ENCODE results near the gene MX1. TPM values are rescaled to one million over a fixed set of nuclear protein-coding genes. Genes with fewer than 3 reads are reported as not detected.

MX1 gene
- total and polyA plus RNA-seq, 5 donors = 12.7 to 37.5 (median 17.3) TPM

GRCh38 chr21:41497008-41497407, 71.0 kb downstream of the MX1 start:
- Histone ChIP-seq H3K27ac (ENCODE audit: low read length) (no peak overlapping the region), H3K9me3 (ENCODE audit: control insufficient read depth, low read length) (no peaks in the 10 kb centered on the region), H3K4me1 (ENCODE audit: control insufficient read depth, insufficient read depth, low read length) (no peaks in the 10 kb centered on the region), H3K27me3 (ENCODE audit: control insufficient read depth, insufficient read depth) (no peaks in the 10 kb centered on the region), H3K4me3 (ENCODE audit: low read length) (no peak overlapping the region)
- intact Hi-C loops (cut with DNase I) = loop anchor here in 1 of 4 donors (10.0 kb wide), 1 partner anchor 62 kb away; no protein-coding TSS in a partner anchor
- ATAC-seq = no peak
- 82% methylated on average over 6 of the region's 6 CpGs for WGBS
- DNase-seq = no peak

GRCh38 chr21:41497788-41498187, 71.7 kb downstream of the MX1 start:
- Histone ChIP-seq H3K4me3 (ENCODE audit: low read length) (no peak overlapping the region), H3K27ac (ENCODE audit: low read length) (no peak overlapping the region), H3K4me1 (ENCODE audit: control insufficient read depth, insufficient read depth, low read length) (no peaks in the 10 kb centered on the region), H3K27me3 (ENCODE audit: control insufficient read depth, insufficient read depth) (no peaks in the 10 kb centered on the region), H3K9me3 (ENCODE audit: control insufficient read depth, low read length) (no peaks in the 10 kb centered on the region)
- whole genome bisulfite sequencing = 85% methylated on average over 8 of the region's 8 CpGs
- intact Hi-C loops (cut with DNase I) = loop anchor here in 1 of 4 donors (10.0 kb wide), 1 partner anchor 63 kb away; no protein-coding TSS in a partner anchor
- DNase-seq (no peak), ATAC-seq (no peak)

GRCh38 chr21:41499920-41500319, 73.9 kb downstream of the MX1 start:
- DNase-seq (no peak), ATAC-seq (no peak)
- H3K27me3 ChIP-seq (ENCODE audit: control insufficient read depth, insufficient read depth) = no peaks in the 10 kb centered on the region
- H3K4me1 ChIP-seq (ENCODE audit: control insufficient read depth, insufficient read depth, low read length) = no peaks in the 10 kb centered on the region
- H3K9me3 ChIP-seq (ENCODE audit: control insufficient read depth, low read length) = no peaks in the 10 kb centered on the region
- H3K27ac ChIP-seq (ENCODE audit: low read length) = no peak overlapping the region
- WGBS = 84% methylated on average over 2 of the region's 2 CpGs
- intact Hi-C loops (cut with DNase I) = loop anchor here in 1 of 4 donors (10.0 kb wide), 1 partner anchor 65 kb away; no protein-coding TSS in a partner anchor
- H3K4me3 ChIP-seq (ENCODE audit: low read length) = no peak overlapping the region

GRCh38 chr21:41500363-41500762, 74.3 kb downstream of the MX1 start:
- WGBS = 86% methylated on average over 6 of the region's 6 CpGs
- no peaks in the 10 kb centered on the region for H3K9me3 ChIP-seq (ENCODE audit: control insufficient read depth, low read length)
- no peak overlapping the region for H3K4me3 ChIP-seq (ENCODE audit: low read length)
- ATAC-seq (no peak), DNase-seq (no peak)
- H3K27me3 ChIP-seq (ENCODE audit: control insufficient read depth, insufficient read depth) = no peaks in the 10 kb centered on the region
- no peaks in the 10 kb centered on the region for H3K4me1 ChIP-seq (ENCODE audit: control insufficient read depth, insufficient read depth, low read length)
- intact Hi-C loops (cut with DNase I) = no loop called here
- H3K27ac ChIP-seq (ENCODE audit: low read length) = no peak overlapping the region

- 64% methylated on average over 9 of the region's 9 CpGs for WGBS
- ATAC-seq (no peak), DNase-seq (no peak)
- Histone ChIP-seq H3K9me3 (ENCODE audit: control insufficient read depth, low read length) (no peaks in the 10 kb centered on the region), H3K27me3 (ENCODE audit: control insufficient read depth, insufficient read depth) (no peaks in the 10 kb centered on the region), H3K4me3 (ENCODE audit: low read length) (no peak overlapping the region), H3K4me1 (ENCODE audit: control insufficient read depth, insufficient read depth, low read length) (no peaks in the 10 kb centered on the region), H3K27ac (ENCODE audit: low read length) (no peak overlapping the region)
- intact Hi-C loops (cut with DNase I) = no loop called here
Observed at GRCh38 chr21:41500931-41501381, 74.9 kb downstream of the MX1 start.

- ATAC-seq = no peak
- no peaks in the 10 kb centered on the region for H3K4me1 ChIP-seq (ENCODE audit: control insufficient read depth, insufficient read depth, low read length)
- H3K27ac ChIP-seq (ENCODE audit: low read length) = no peak overlapping the region
- no peak for DNase-seq
- WGBS = 80% methylated on average over 7 of the region's 7 CpGs
- H3K9me3 ChIP-seq (ENCODE audit: control insufficient read depth, low read length) = no peaks in the 10 kb centered on the region
- intact Hi-C loops (cut with DNase I) = no loop called here
- H3K27me3 ChIP-seq (ENCODE audit: control insufficient read depth, insufficient read depth) = no peaks in the 10 kb centered on the region
- H3K4me3 ChIP-seq (ENCODE audit: low read length) = no peak overlapping the region
Observed at GRCh38 chr21:41501919-41502318, 75.9 kb downstream of the MX1 start.

- no peak overlapping the region for H3K4me3 ChIP-seq (ENCODE audit: low read length)
- intact Hi-C loops (cut with DNase I) = no loop called here
- no peak overlapping the region for H3K27ac ChIP-seq (ENCODE audit: low read length)
- WGBS = 71% methylated on average over 4 of the region's 4 CpGs
- DNase-seq (no peak), ATAC-seq (no peak)
- H3K27me3 ChIP-seq (ENCODE audit: control insufficient read depth, insufficient read depth) = no peaks in the 10 kb centered on the region
- no peaks in the 10 kb centered on the region for H3K9me3 ChIP-seq (ENCODE audit: control insufficient read depth, low read length)
- H3K4me1 ChIP-seq (ENCODE audit: control insufficient read depth, insufficient read depth, low read length) = no peaks in the 10 kb centered on the region
Observed at GRCh38 chr21:41503331-41503730, 77.3 kb downstream of the MX1 start.

- 69% methylated on average over 5 of the region's 5 CpGs for WGBS
- Histone ChIP-seq H3K27me3 (ENCODE audit: control insufficient read depth, insufficient read depth) (no peaks in the 10 kb centered on the region), H3K27ac (ENCODE audit: low read length) (no peak overlapping the region), H3K4me3 (ENCODE audit: low read length) (no peak overlapping the region), H3K9me3 (ENCODE audit: control insufficient read depth, low read length) (no peaks in the 10 kb centered on the region), H3K4me1 (ENCODE audit: control insufficient read depth, insufficient read depth, low read length) (no peaks in the 10 kb centered on the region)
- DNase-seq (no peak), ATAC-seq (no peak)
- intact Hi-C loops (cut with DNase I) = no loop called here
Observed at GRCh38 chr21:41504030-41504429, 78.0 kb downstream of the MX1 start.

- Histone ChIP-seq H3K27me3 (ENCODE audit: control insufficient read depth, insufficient read depth) (no peaks in the 10 kb centered on the region), H3K9me3 (ENCODE audit: control insufficient read depth, low read length) (no peaks in the 10 kb centered on the region), H3K27ac (ENCODE audit: low read length) (no peak overlapping the region), H3K4me3 (ENCODE audit: low read length) (no peak overlapping the region), H3K4me1 (ENCODE audit: control insufficient read depth, insufficient read depth, low read length) (no peaks in the 10 kb centered on the region)
- intact Hi-C loops (cut with DNase I) = no loop called here
- 66% methylated on average over 7 of the region's 7 CpGs for WGBS
- ATAC-seq (no peak), DNase-seq (no peak)
Observed at GRCh38 chr21:41506005-41506594, 80.1 kb downstream of the MX1 start.

- Histone ChIP-seq H3K27me3 (ENCODE audit: control insufficient read depth, insufficient read depth) (no peaks in the 10 kb centered on the region), H3K27ac (ENCODE audit: low read length) (no peak overlapping the region), H3K4me1 (ENCODE audit: control insufficient read depth, insufficient read depth, low read length) (no peaks in the 10 kb centered on the region), H3K4me3 (ENCODE audit: low read length) (peak overlapping the region; percentile 30), H3K9me3 (ENCODE audit: control insufficient read depth, low read length) (no peaks in the 10 kb centered on the region)
- intact Hi-C loops (cut with DNase I) = no loop called here
- 3% methylated on average over 64 of the region's 64 CpGs for WGBS
- ATAC-seq (peak in 1 of 2 donors; percentile 28), DNase-seq (no peak)
Observed at GRCh38 chr21:41506611-41507520, 80.8 kb downstream of the MX1 start.

All from right cardiac atrium (tissue), 5 donors.